Naive thymus-derived CD4-positive, alpha-beta T cell (primary cell): ENCODE data around the gene ZNF23. TPM values are rescaled to one million over a fixed set of nuclear protein-coding genes. Genes with fewer than 3 reads are reported as not detected.

ENCODE experiments used
- ATAC-seq: fragments of 150-1000 bp; cut with Tn5 transposase; 2 replicates; pipeline ENCODE4 v1.10.0; 2021; ENCODE audit warnings: mild to moderate bottlenecking, moderate library complexity
- CTCF ChIA-PET: fragments of 350-600 bp; sonication (Branson Sonifier 250); formaldehyde crosslinking; loops from one replicate; lab custom pipeline; 2021; ENCODE audit warnings: antibody characterized with exemption; lab: Charles Lee
- POLR2A ChIA-PET: fragments of 350-600 bp; sonication (Branson Sonifier 250); formaldehyde crosslinking; loops from one replicate; lab custom pipeline; 2021; ENCODE audit warnings: antibody characterized with exemption, inconsistent platforms; lab: Charles Lee
- DNase-seq, 9 donors: peaks; one replicate each; pipeline versions ENCODE4 v3.0.0 to v3.0.0-alpha.2; 2020 to 2022; ENCODE audit warnings: mixed read lengths in 1 of 9
- H3K27ac ChIP-seq: one replicate; pipeline ENCODE4 v1.7.0; 2013; ENCODE audit warnings: mild to moderate bottlenecking, low read depth, low read length, moderate library complexity
- H3K27me3 ChIP-seq, 2 donors: one replicate each; pipeline ENCODE4 v1.7.0; 2013; ENCODE audit warnings: low read length in 2 of 2, mild to moderate bottlenecking in 2 of 2, moderate library complexity in 2 of 2; ENCODE audit not compliant: control insufficient read depth in 2 of 2, insufficient read depth in 2 of 2
- H3K36me3 ChIP-seq, 3 experiments: 1 replicate in 2 of 3; 2 replicates in 1 of 3; pipeline ENCODE4 v1.7.0; 2013; ENCODE audit warnings: low read length in 3 of 3, mild to moderate bottlenecking in 3 of 3, moderate library complexity in 1 of 3; ENCODE audit not compliant: insufficient read depth in 3 of 3, control insufficient read depth in 2 of 3
- H3K4me1 ChIP-seq, 2 donors: one replicate each; pipeline ENCODE4 v1.7.0; 2013; ENCODE audit warnings: low read length in 2 of 2, mild to moderate bottlenecking in 2 of 2, moderate library complexity in 1 of 2; ENCODE audit not compliant: control insufficient read depth in 2 of 2, insufficient read depth in 2 of 2
- H3K4me3 ChIP-seq: 2 replicates; pipeline ENCODE4 v1.7.0; 2013; ENCODE audit warnings: mild to moderate bottlenecking, low read length
- H3K9me3 ChIP-seq, 3 experiments: 1 replicate in 2 of 3; 2 replicates in 1 of 3; pipeline ENCODE4 v1.7.0; 2013; ENCODE audit warnings: low read length in 3 of 3; ENCODE audit not compliant: control insufficient read depth in 2 of 3
- H3K27ac Mint-ChIP-seq, 9 donors: one replicate each; pipeline ENCODE4 v1.8.0; 2020 to 2022; ENCODE audit warnings: mixed read lengths in 9 of 9, mild to moderate bottlenecking in 8 of 9, moderate library complexity in 5 of 9, inconsistent platforms in 2 of 9
- H3K27me3 Mint-ChIP-seq, 5 donors: one replicate each; pipeline ENCODE4 v1.8.0; 2021 to 2022; ENCODE audit warnings: mixed read lengths in 5 of 5, mild to moderate bottlenecking in 1 of 5
- H3K36me3 Mint-ChIP-seq, 5 donors: one replicate each; pipeline ENCODE4 v1.8.0; 2020 to 2022; ENCODE audit warnings: mixed read lengths in 5 of 5, mild to moderate bottlenecking in 3 of 5, inconsistent platforms in 1 of 5
- H3K4me1 Mint-ChIP-seq, 7 donors: one replicate each; pipeline ENCODE4 v1.8.0; 2020 to 2022; ENCODE audit warnings: mixed read lengths in 7 of 7, mild to moderate bottlenecking in 3 of 7, inconsistent platforms in 1 of 7
- H3K4me3 Mint-ChIP-seq, 10 donors: one replicate each; pipeline ENCODE4 v1.8.0; 2020 to 2022; ENCODE audit warnings: mild to moderate bottlenecking in 10 of 10, mixed read lengths in 10 of 10, moderate library complexity in 6 of 10, inconsistent platforms in 2 of 10
- H3K9me3 Mint-ChIP-seq, 11 donors: one replicate each; pipeline ENCODE4 v1.8.0; 2020 to 2022; ENCODE audit warnings: mixed read lengths in 11 of 11, mild to moderate bottlenecking in 4 of 11, inconsistent platforms in 1 of 11, moderate library complexity in 1 of 11
- intact Hi-C, 2 donors: fragments of 100-400 bp; cut with micrococcal nuclease; formaldehyde crosslinking; loops; one replicate each; pipeline ENCODE4 v1.15.1; 2023
- polyA plus RNA-seq, 2 donors: library from polyadenylated mRNA; unstranded; fragments of 300-500 nt; fragmentation: Illumina TruSeq; gene quantifications; one replicate each; pipeline ENCODE4 v1.2.3, GENCODE V29; 2021
- total RNA-seq, 6 experiments: library from RNA in 5 of 6; stranded (reverse) in 5 of 6; gene quantifications; 1 replicate in 5 of 6; 2 replicates in 1 of 6; pipeline ENCODE4 v1.2.3 and lab custom pipeline; 2021 to 2026

Gene ZNF23
- total and polyA plus RNA-seq, 7 experiments from 2014 or later: 6.5 to 16.0 (median 7.5) TPM

- Mint-ChIP-seq H3K9me3 (peaks cover 0 to 1% (median 0%) of the 10 kb centered on the region in 11 donors), H3K27me3 (peaks cover 0 to 4% (median 0%) of the 10 kb centered on the region in 5 donors), H3K4me3 (peak overlapping the region; percentile 82 to 95 (median 91)), H3K36me3 (no peaks in the 10 kb centered on the region), H3K27ac (peak overlapping the region; percentile 85 to 97 (median 96)), H3K4me1 (peaks cover 13 to 23% (median 17%) of the 10 kb centered on the region in 7 donors)
- Histone ChIP-seq H3K4me3 (peak overlapping the region; percentile 89), H3K4me1 (peaks cover 7 to 10% of the 10 kb centered on the region in 2 donors), H3K27me3 (no peaks in the 10 kb centered on the region), H3K27ac (peak overlapping the region; percentile 92), H3K36me3 (no peaks in the 10 kb centered on the region), H3K9me3 (no peaks in the 10 kb centered on the region)
- intact Hi-C loops: loop anchor here (1.0 to 5.0 kb wide), 11 partner anchors 17 to 682 kb away; partner anchors contain the start of genes CMTR2 (in 2 of the 2), ZNF23 (in 2 of the 2), DHODH (in 1 of the 2) and DHX38 (in 1 of the 2)
- POLR2A ChIA-PET: interaction anchor here (1.0 to 2.9 kb wide), 3 partner anchors 22 to 81 kb away, joined by 3 to 36 read pairs (median 5); partner anchors contain the start of gene ZNF23
- CTCF ChIA-PET: interaction anchor here (0.6 to 1.4 kb wide), 3 partner anchors 16 to 951 kb away, joined by 3 to 7 read pairs (median 4); partner anchors contain the start of gene ZNF23
- peak; percentile 91 for ATAC-seq
- peak; percentile 57 to 90 (median 86) for DNase-seq
Observed at GRCh38 chr16:71484006-71484893, 22.2 kb upstream of the ZNF23 start.

- DNase-seq (no peak), ATAC-seq (no peak)
- H3K27me3 Mint-ChIP-seq: peaks cover 0 to 4% (median 0%) of the 10 kb centered on the region in 5 donors
- H3K36me3 ChIP-seq: peaks cover 0 to 9% (median 0%) of the 10 kb centered on the region in 3 experiments
- ChIA-PET CTCF (interaction anchor here (0.7 kb wide), 1 partner anchor 17 kb away, joined by 3 read pairs; no protein-coding TSS in a partner anchor), POLR2A (interaction anchor here (2.9 kb wide), 1 partner anchor 20 kb away, joined by 36 read pairs; the partner anchor contains the start of gene ZNF23)
- H3K4me1 ChIP-seq: peaks cover 7 to 10% of the 10 kb centered on the region in 2 donors
- H3K4me3 ChIP-seq: no peak overlapping the region
- H3K36me3 Mint-ChIP-seq: peaks cover 0 to 11% (median 8%) of the 10 kb centered on the region in 5 donors
- intact Hi-C loops: loop anchor here in 1 of 2 donors (5.0 kb wide), 1 partner anchor 680 kb away; the partner anchor contains the start of gene VAC14
- H3K27ac Mint-ChIP-seq: peak overlapping the region in 5 of 9 donors; percentile 44 to 97 (median 71)
- peaks cover 0 to 1% (median 0%) of the 10 kb centered on the region in 11 donors for H3K9me3 Mint-ChIP-seq
- H3K4me1 Mint-ChIP-seq: peaks cover 13 to 23% (median 17%) of the 10 kb centered on the region in 7 donors
- no peak overlapping the region for H3K27ac ChIP-seq
- H3K9me3 ChIP-seq: no peaks in the 10 kb centered on the region
- H3K27me3 ChIP-seq: no peaks in the 10 kb centered on the region
- H3K4me3 Mint-ChIP-seq: peak overlapping the region in 1 of 10 donors; percentile 17
Observed at GRCh38 chr16:71482569-71482968, 20.5 kb upstream of the ZNF23 start.

- CTCF ChIA-PET: interaction anchor here (0.7 kb wide), 1 partner anchor 36 kb away, joined by 3 read pairs; no protein-coding TSS in a partner anchor
- Mint-ChIP-seq H3K4me3 (no peak overlapping the region), H3K4me1 (peaks cover 13 to 23% (median 20%) of the 10 kb centered on the region in 7 donors), H3K36me3 (peaks cover 7 to 27% (median 23%) of the 10 kb centered on the region in 5 donors), H3K27ac (peak overlapping the region in 2 of 9 donors; percentile 33 to 36), H3K27me3 (no peaks in the 10 kb centered on the region), H3K9me3 (peaks cover 0 to 1% (median 0%) of the 10 kb centered on the region in 11 donors)
- ATAC-seq (no peak), DNase-seq (no peak)
- intact Hi-C loops: loop anchor here in 1 of 2 donors (5.0 kb wide), 1 partner anchor 679 kb away; the partner anchor contains the start of gene VAC14
- Histone ChIP-seq H3K4me1 (peaks cover 7 to 10% of the 10 kb centered on the region in 2 donors), H3K9me3 (no peaks in the 10 kb centered on the region), H3K27ac (no peak overlapping the region), H3K27me3 (no peaks in the 10 kb centered on the region), H3K36me3 (peaks cover 0 to 24% (median 0%) of the 10 kb centered on the region in 3 experiments), H3K4me3 (no peak overlapping the region)
- POLR2A ChIA-PET: interaction anchor here (1.0 to 1.5 kb wide), 2 partner anchors 19 to 33 kb away, joined by 4 read pairs; partner anchors contain the start of gene ZNF23
Observed at GRCh38 chr16:71480956-71481355, 18.9 kb upstream of the ZNF23 start.

DNA sequence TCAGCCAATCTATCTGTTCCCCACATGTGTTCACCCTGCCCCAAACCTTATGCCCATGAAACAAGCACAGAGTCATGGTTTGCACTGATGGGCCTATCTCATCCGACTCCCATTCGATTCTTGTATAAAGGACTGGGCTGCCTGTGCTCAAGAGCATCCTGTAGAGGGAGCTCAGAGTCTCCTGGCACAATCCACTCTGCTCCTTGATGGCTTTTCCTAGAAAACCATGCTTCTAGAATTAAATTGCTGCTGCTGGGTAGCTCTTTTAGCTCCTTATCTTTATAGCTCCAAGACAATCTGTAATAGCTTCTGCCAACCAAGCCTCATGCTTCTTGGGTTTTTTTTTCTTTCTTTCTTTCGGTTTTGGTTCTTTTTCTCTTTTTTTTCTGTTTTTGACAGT lies 17.4 kb upstream of the ZNF23 start:
- Mint-ChIP-seq H3K9me3 (peaks cover 0 to 1% (median 0%) of the 10 kb centered on the region in 11 donors), H3K27ac (peak overlapping the region in 2 of 9 donors; percentile 15 to 52), H3K4me3 (no peak overlapping the region), H3K27me3 (no peaks in the 10 kb centered on the region), H3K36me3 (peaks cover 7 to 42% (median 31%) of the 10 kb centered on the region in 5 donors), H3K4me1 (peaks cover 9 to 17% (median 14%) of the 10 kb centered on the region in 7 donors)
- H3K27me3 ChIP-seq: no peaks in the 10 kb centered on the region
- no peak overlapping the region for H3K27ac ChIP-seq
- CTCF ChIA-PET: interaction anchor here (0.6 to 0.9 kb wide), 2 partner anchors 1003 to 1141 kb away, joined by 3 to 7 read pairs; no protein-coding TSS in a partner anchor
- peaks cover 6 to 7% of the 10 kb centered on the region in 2 donors for H3K4me1 ChIP-seq
- H3K36me3 ChIP-seq: peaks cover 0 to 39% (median 0%) of the 10 kb centered on the region in 3 experiments
- DNase-seq (no peak), ATAC-seq (no peak)
- H3K9me3 ChIP-seq: no peaks in the 10 kb centered on the region
- intact Hi-C loops: no loop called here
- POLR2A ChIA-PET: interaction anchor here (0.7 kb wide), 1 partner anchor 17 kb away, joined by 5 read pairs; the partner anchor contains the start of gene ZNF23
- no peak overlapping the region for H3K4me3 ChIP-seq

GRCh38 chr16:71476457-71477124 lies 14.5 kb upstream of the ZNF23 start:
- H3K27me3 Mint-ChIP-seq: no peaks in the 10 kb centered on the region
- Histone ChIP-seq H3K27ac (no peak overlapping the region), H3K27me3 (no peaks in the 10 kb centered on the region), H3K9me3 (no peaks in the 10 kb centered on the region), H3K4me3 (no peak overlapping the region), H3K4me1 (no peaks in the 10 kb centered on the region), H3K36me3 (peaks cover 0 to 40% (median 0%) of the 10 kb centered on the region in 3 experiments)
- H3K9me3 Mint-ChIP-seq: peaks cover 0 to 2% (median 0%) of the 10 kb centered on the region in 11 donors
- DNase-seq: no peak
- ATAC-seq: no peak
- H3K4me3 Mint-ChIP-seq: peak overlapping the region in 1 of 10 donors; percentile 13
- peak overlapping the region in 2 of 9 donors; percentile 72 to 85 for H3K27ac Mint-ChIP-seq
- ChIA-PET CTCF (no interaction called here), POLR2A (no interaction called here)
- intact Hi-C loops: no loop called here
- H3K36me3 Mint-ChIP-seq: peaks cover 7 to 61% (median 38%) of the 10 kb centered on the region in 5 donors
- peaks cover 0 to 5% (median 0%) of the 10 kb centered on the region in 7 donors for H3K4me1 Mint-ChIP-seq
